ENCODE measurements around the gene TMEM266.

The TMEM266 gene

DNA sequence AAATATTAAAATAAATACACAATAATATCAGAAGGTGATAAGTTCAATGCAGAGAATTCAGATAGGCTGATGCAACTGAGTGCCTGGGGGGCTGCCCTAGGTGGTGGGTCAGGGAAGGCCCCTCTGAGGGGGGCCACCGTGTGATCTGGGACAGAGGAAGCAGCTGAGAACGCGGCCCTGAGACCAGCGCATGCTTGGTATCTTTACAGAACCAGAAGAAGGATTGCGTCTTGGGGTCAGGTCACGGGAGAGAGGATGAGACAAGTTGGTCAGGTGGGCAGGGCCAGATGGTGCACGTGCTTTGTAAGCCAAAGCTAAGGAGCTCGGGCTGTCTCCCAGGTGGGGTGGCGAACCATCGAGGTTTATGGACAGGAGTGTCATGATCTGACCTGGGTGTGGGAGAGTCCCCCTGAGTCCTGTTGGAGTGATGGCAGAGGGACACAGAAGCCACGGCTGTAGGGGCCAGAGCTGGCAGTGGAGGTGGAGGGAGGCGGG lies 130.3 kb downstream of the TMEM266 start:
- Histone ChIP-seq H3K9ac (ENCODE audit: low read depth, low read length, poor library complexity, severe bottlenecking) (no peak overlapping the region), H3K9me3 (ENCODE audit: insufficient read depth, low read depth, low read length) (no peaks in the 10 kb centered on the region), H4K20me1 (ENCODE audit: insufficient read depth, low read length, poor library complexity, severe bottlenecking) (no peaks in the 10 kb centered on the region), H3K4me1 (ENCODE audit: insufficient read depth, low read length, poor library complexity, severe bottlenecking) (peaks cover 2% of the 10 kb centered on the region), H3K4me3 (ENCODE audit: low read length, poor library complexity, severe bottlenecking) (no peak overlapping the region), H2AFZ (ENCODE audit: low read length) (peak overlapping the region; percentile 62; the same call in 1 of the 2 replicates), H3K4me2 (ENCODE audit: low read depth, low read length, poor library complexity, severe bottlenecking) (peak overlapping the region; percentile 49), H3F3A (ENCODE audit: low read depth) (no peaks in the 10 kb centered on the region), H3K27me3 (ENCODE audit: insufficient read depth, low read length, poor library complexity, severe bottlenecking) (no peaks in the 10 kb centered on the region), H3K9me2 (replicated peaks; ENCODE audit: low read depth, low read length) (no peaks in the 10 kb centered on the region), H3K36me3 (ENCODE audit: insufficient read depth, low read length) (no peaks in the 10 kb centered on the region), H3K79me2 (ENCODE audit: insufficient read depth, low read length) (no peaks in the 10 kb centered on the region)
- no peak for TF ChIP-seq EZH2phosphoT487 (IDR thresholded peaks at IDR 0.05; ENCODE audit: borderline replicate concordance)
- TF ChIP-seq, protein P1, sequence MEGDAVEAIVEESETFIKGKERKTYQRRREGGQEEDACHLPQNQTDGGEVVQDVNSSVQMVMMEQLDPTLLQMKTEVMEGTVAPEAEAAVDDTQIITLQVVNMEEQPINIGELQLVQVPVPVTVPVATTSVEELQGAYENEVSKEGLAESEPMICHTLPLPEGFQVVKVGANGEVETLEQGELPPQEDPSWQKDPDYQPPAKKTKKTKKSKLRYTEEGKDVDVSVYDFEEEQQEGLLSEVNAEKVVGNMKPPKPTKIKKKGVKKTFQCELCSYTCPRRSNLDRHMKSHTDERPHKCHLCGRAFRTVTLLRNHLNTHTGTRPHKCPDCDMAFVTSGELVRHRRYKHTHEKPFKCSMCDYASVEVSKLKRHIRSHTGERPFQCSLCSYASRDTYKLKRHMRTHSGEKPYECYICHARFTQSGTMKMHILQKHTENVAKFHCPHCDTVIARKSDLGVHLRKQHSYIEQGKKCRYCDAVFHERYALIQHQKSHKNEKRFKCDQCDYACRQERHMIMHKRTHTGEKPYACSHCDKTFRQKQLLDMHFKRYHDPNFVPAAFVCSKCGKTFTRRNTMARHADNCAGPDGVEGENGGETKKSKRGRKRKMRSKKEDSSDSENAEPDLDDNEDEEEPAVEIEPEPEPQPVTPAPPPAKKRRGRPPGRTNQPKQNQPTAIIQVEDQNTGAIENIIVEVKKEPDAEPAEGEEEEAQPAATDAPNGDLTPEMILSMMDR (conservative IDR thresholded peaks at IDR 0.05; ENCODE audit: low read length) = no peak

DNA sequence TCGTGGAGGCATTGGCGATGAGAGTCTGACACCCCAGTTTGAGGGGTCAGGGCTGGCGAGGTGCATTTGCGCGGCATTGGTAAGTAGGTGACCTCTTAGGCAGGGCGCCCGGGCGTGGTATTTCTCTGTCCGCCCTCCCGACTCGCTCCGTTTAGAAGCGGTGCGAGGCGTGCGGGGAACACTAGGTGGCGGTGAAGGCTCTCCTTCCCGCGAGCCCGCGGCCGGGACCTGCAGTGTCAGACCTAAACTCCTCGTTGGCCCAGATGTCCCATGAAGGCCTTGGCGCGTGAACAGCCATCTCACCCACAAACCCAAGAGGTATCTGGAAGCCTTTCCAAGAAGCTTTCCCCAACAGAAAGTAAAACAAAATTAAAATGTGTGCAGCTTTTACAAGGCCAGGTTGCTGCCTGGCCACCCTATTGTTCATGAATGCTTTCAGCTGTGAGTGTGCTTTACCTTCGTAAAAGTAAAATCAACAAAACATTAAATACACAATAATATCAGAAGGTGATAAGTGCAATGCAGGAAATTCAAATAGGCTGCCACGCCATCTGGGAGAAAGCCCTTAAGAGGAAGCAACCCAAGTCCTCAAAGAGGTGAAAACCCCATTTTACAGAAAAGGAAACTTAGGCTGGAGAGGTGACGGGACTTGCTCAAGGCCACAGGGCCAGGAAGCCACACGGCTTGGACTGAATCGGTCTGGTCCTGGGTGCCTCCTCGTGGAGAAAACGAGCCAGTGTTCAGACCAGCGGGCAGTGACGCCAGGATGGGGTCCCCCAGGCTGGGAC lies 131.2 kb downstream of the TMEM266 start:
- H3K9ac ChIP-seq (ENCODE audit: low read depth, low read length, poor library complexity, severe bottlenecking) = no peak overlapping the region
- H3K36me3 ChIP-seq (ENCODE audit: insufficient read depth, low read length) = no peaks in the 10 kb centered on the region
- peaks cover 2% of the 10 kb centered on the region for H3K4me1 ChIP-seq (ENCODE audit: insufficient read depth, low read length, poor library complexity, severe bottlenecking)
- peak overlapping the region; percentile 31 for H3K4me3 ChIP-seq (ENCODE audit: low read length, poor library complexity, severe bottlenecking)
- H4K20me1 ChIP-seq (ENCODE audit: insufficient read depth, low read length, poor library complexity, severe bottlenecking) = no peaks in the 10 kb centered on the region
- no peaks in the 10 kb centered on the region for H3K79me2 ChIP-seq (ENCODE audit: insufficient read depth, low read length)
- H3K4me2 ChIP-seq (ENCODE audit: low read depth, low read length, poor library complexity, severe bottlenecking) = peak overlapping the region; percentile 49
- H3K9me2 ChIP-seq (replicated peaks; ENCODE audit: low read depth, low read length) = no peaks in the 10 kb centered on the region
- no peaks in the 10 kb centered on the region for H3K9me3 ChIP-seq (ENCODE audit: insufficient read depth, low read depth, low read length)
- H2AFZ ChIP-seq (ENCODE audit: low read length) = peak overlapping the region; percentile 84
- no peaks in the 10 kb centered on the region for H3K27me3 ChIP-seq (ENCODE audit: insufficient read depth, low read length, poor library complexity, severe bottlenecking)
- no peak for TF ChIP-seq EZH2phosphoT487 (IDR thresholded peaks at IDR 0.05; ENCODE audit: borderline replicate concordance)
- TF ChIP-seq, protein P1 (conservative IDR thresholded peaks at IDR 0.05; ENCODE audit: low read length) = peak; percentile 88
- H3F3A ChIP-seq (ENCODE audit: low read depth) = no peaks in the 10 kb centered on the region

DNA sequence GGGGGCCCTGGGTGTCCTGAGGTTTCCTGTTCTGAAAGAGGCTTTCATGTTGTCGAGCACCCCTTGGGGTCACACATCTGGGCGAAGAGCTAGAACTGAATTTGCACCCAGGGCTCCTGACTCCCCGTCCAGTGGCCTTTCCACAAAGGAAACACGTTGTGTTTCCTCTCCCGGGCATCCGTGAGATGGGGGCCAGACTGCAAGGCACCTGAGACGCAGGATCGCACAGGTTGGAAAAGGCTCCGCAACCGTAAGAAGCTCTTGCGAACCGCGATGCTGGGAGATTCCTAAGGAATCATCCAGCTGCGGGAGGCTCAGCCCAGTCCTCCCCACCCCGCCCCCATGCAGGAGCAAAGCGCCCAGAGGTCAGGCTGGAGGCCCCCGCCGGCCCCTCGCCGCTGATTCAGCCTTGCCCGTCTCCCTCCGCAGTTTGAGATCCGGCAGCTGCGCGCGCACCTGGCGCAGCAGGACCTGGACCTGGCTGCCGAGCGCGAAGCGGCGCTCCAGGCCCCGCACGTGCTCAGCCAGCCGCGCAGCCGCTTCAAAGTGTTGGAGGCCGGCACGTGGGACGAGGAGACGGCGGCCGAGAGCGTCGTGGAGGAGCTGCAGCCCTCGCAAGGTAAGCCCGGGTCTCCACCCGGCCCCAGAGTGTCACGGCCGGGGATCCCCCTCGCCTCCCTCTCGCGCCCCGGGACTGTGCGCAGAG lies 131.9 kb downstream of the TMEM266 start:
- no peak overlapping the region for H2AFZ ChIP-seq (ENCODE audit: low read length)
- H3K4me2 ChIP-seq (ENCODE audit: low read depth, low read length, poor library complexity, severe bottlenecking) = peak overlapping the region; percentile 49
- H3K9ac ChIP-seq (ENCODE audit: low read depth, low read length, poor library complexity, severe bottlenecking) = no peak overlapping the region
- no peaks in the 10 kb centered on the region for H3K27me3 ChIP-seq (ENCODE audit: insufficient read depth, low read length, poor library complexity, severe bottlenecking)
- H4K20me1 ChIP-seq (ENCODE audit: insufficient read depth, low read length, poor library complexity, severe bottlenecking) = no peaks in the 10 kb centered on the region
- no peaks in the 10 kb centered on the region for H3K79me2 ChIP-seq (ENCODE audit: insufficient read depth, low read length)
- H3K4me3 ChIP-seq (ENCODE audit: low read length, poor library complexity, severe bottlenecking) = no peak overlapping the region
- no peak for TF ChIP-seq EZH2phosphoT487 (IDR thresholded peaks at IDR 0.05; ENCODE audit: borderline replicate concordance)
- TF ChIP-seq, protein P1 (conservative IDR thresholded peaks at IDR 0.05; ENCODE audit: low read length) = no peak
- H3F3A ChIP-seq (ENCODE audit: low read depth) = no peaks in the 10 kb centered on the region
- H3K36me3 ChIP-seq (ENCODE audit: insufficient read depth, low read length) = no peaks in the 10 kb centered on the region
- H3K9me2 ChIP-seq (replicated peaks; ENCODE audit: low read depth, low read length) = no peaks in the 10 kb centered on the region
- peaks cover 7% of the 10 kb centered on the region for H3K4me1 ChIP-seq (ENCODE audit: insufficient read depth, low read length, poor library complexity, severe bottlenecking)
- no peaks in the 10 kb centered on the region for H3K9me3 ChIP-seq (ENCODE audit: insufficient read depth, low read depth, low read length)
